ENCODE data around the gene XYLT1.
A peak's percentile ranks its signal among the peaks of the same experiment; 100 is the strongest.

Gene XYLT1

GRCh38 chr16:17286443-17286842, 184.3 kb downstream of the XYLT1 start:
- H3K27ac ChIP-seq, result no peak overlapping the region
- no peak for DNase-seq
- no peak overlapping the region for H3K4me3 ChIP-seq (ENCODE audit: low read depth, low read length)
- no peak for TF ChIP-seq CTCF (IDR thresholded peaks at IDR 0.05; ENCODE audit: low read depth, low read length)
- no peaks in the 10 kb centered on the region for H3K27me3 ChIP-seq (ENCODE audit: insufficient read depth, low read depth, severe bottlenecking)
- H3K36me3 ChIP-seq, result no peaks in the 10 kb centered on the region
- H3K9me3 ChIP-seq (ENCODE audit: severe bottlenecking), result no peaks in the 10 kb centered on the region

GRCh38 chr16:17283016-17283415, 187.7 kb downstream of the XYLT1 start:
- TF ChIP-seq CTCF (IDR thresholded peaks at IDR 0.05; ENCODE audit: low read depth, low read length), result no peak
- DNase-seq, result peak; percentile 25
- Histone ChIP-seq H3K4me3 (ENCODE audit: low read depth, low read length) (no peak overlapping the region), H3K27ac (peak overlapping the region; percentile 9; the same call in 1 of the 2 replicates), H3K27me3 (ENCODE audit: insufficient read depth, low read depth, severe bottlenecking) (no peaks in the 10 kb centered on the region), H3K9me3 (ENCODE audit: severe bottlenecking) (no peaks in the 10 kb centered on the region), H3K36me3 (no peaks in the 10 kb centered on the region)

- DNase-seq, result no peak
- no peak overlapping the region for H3K4me3 ChIP-seq (ENCODE audit: low read depth, low read length)
- no peak for TF ChIP-seq CTCF (IDR thresholded peaks at IDR 0.05; ENCODE audit: low read depth, low read length)
- H3K9me3 ChIP-seq (ENCODE audit: severe bottlenecking), result no peaks in the 10 kb centered on the region
- H3K36me3 ChIP-seq, result no peaks in the 10 kb centered on the region
- no peak overlapping the region for H3K27ac ChIP-seq
- no peaks in the 10 kb centered on the region for H3K27me3 ChIP-seq (ENCODE audit: insufficient read depth, low read depth, severe bottlenecking)
Measured at GRCh38 chr16:17282247-17282646, 188.5 kb downstream of the XYLT1 start.

- no peaks in the 10 kb centered on the region for H3K9me3 ChIP-seq (ENCODE audit: severe bottlenecking)
- no peak overlapping the region for H3K4me3 ChIP-seq (ENCODE audit: low read depth, low read length)
- H3K27me3 ChIP-seq (ENCODE audit: insufficient read depth, low read depth, severe bottlenecking), result no peaks in the 10 kb centered on the region
- no peak for DNase-seq
- no peaks in the 10 kb centered on the region for H3K36me3 ChIP-seq
- no peak overlapping the region for H3K27ac ChIP-seq
- no peak for TF ChIP-seq CTCF (IDR thresholded peaks at IDR 0.05; ENCODE audit: low read depth, low read length)
Measured at GRCh38 chr16:17281052-17281451, 189.7 kb downstream of the XYLT1 start.

GRCh38 chr16:17278988-17279387, 191.8 kb downstream of the XYLT1 start:
- Histone ChIP-seq H3K27ac (no peak overlapping the region), H3K36me3 (no peaks in the 10 kb centered on the region), H3K4me3 (ENCODE audit: low read depth, low read length) (no peak overlapping the region), H3K27me3 (ENCODE audit: insufficient read depth, low read depth, severe bottlenecking) (no peaks in the 10 kb centered on the region), H3K9me3 (ENCODE audit: severe bottlenecking) (no peaks in the 10 kb centered on the region)
- no peak for DNase-seq
- TF ChIP-seq CTCF (IDR thresholded peaks at IDR 0.05; ENCODE audit: low read depth, low read length), result no peak

GRCh38 chr16:17277981-17278381, 192.8 kb downstream of the XYLT1 start:
- peak; percentile 66 for DNase-seq
- TF ChIP-seq CTCF (IDR thresholded peaks at IDR 0.05; ENCODE audit: low read depth, low read length), result peak; percentile 68
- Histone ChIP-seq H3K27ac (no peak overlapping the region), H3K9me3 (ENCODE audit: severe bottlenecking) (no peaks in the 10 kb centered on the region), H3K27me3 (ENCODE audit: insufficient read depth, low read depth, severe bottlenecking) (no peaks in the 10 kb centered on the region), H3K36me3 (no peaks in the 10 kb centered on the region), H3K4me3 (ENCODE audit: low read depth, low read length) (no peak overlapping the region)

Measured in WERI-Rb-1 (cell line).